Activated CD4-positive, alpha-beta T cell treated with anti-CD3 and anti-CD28 coated beads, Interleukin-2, Interleukin-4, amounts not matched to agents 100 ng/mL and 50 ng/mL, durations not matched to agents 16 hours and 8 hours (primary cell): ENCODE data around the gene MINDY4.

Experiments
- DNase-seq: peaks from one replicate; pipeline ENCODE4 v3.0.0-alpha.2; 2020; ENCODE audit warnings: low spot score

The MINDY4 gene

GRCh38 chr7:30853576-30853975 is 82.4 kb downstream of the MINDY4 start:
- DNase-seq: no peak

DNA sequence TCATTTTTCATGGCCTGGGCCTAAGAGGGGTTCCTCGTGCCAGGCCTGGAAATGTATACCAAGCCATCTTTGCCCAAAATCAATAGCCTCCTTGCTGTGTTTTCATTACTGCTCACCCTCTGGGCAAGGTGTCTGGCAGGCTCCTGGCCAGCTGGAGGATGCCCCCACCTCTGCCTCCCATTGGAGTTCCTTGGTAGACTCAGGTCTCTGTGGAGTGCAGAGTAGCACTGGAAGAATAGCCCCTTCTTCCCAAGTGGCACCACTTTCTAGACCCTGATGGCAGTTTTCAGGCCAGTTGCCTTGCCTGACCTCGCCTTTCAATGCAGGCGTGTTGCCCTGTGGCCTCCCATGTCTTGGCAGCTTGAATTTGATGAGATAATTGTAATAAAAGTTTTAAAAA is 84.7 kb downstream of the MINDY4 start:
- no peak for DNase-seq

DNA sequence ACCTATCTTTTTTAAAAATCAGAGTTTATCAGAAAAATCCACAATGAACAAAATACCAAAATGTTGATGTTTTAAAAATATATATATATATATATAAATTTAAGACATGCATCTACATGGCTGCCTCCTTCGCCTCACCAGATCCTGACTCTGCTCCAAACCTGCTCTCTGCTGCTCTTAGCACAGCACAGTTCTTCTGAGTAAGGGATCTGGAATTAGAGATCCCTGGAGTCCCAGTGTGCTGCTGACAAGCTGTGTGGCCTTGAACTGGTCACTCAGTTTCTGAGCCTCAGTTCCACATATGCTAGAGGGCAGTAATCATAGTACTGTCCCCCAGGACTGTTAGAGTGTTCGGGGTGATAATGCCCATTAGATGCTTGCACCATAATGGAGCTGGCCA is 87.4 kb downstream of the MINDY4 start:
- DNase-seq: no peak

DNA sequence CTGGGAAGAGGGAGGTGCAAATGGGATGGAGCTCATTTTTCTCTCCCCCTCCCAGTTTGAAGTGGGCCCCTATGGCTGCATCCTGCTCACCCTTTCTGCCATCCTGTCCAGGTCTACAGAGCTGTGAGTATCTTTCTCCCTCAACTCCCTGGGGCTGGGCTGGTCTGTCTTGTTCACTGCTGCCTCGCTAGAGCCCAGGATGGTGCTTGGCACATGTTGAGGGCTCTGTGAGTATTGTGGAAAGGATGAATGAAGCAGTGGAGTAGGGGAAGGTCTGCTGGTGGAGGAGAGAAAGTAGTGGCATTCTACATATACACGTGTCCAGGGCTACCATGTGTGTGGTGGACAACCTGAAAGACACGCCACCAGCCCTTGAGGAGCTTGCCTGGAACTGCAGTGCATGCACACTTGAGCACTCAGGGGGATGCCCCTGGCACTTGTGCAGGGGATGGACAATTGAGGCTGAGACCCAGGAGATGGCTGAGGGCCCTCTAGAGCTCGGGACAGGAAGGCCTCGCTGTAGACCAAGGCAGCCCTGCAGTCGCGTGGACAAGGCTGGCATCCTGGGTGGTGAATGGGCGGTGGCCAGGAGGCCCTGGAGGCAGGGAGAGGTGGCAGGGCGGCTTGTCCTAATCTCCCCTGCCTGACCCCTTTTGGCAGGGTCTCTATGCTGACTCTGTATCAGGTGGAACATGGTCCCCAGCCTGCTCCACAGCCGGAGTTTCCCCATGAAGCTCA is 88.2 kb downstream of the MINDY4 start:
- DNase-seq: no peak

- no peak for DNase-seq
Measured at GRCh38 chr7:30859940-30860496, 88.8 kb downstream of the MINDY4 start.

DNA sequence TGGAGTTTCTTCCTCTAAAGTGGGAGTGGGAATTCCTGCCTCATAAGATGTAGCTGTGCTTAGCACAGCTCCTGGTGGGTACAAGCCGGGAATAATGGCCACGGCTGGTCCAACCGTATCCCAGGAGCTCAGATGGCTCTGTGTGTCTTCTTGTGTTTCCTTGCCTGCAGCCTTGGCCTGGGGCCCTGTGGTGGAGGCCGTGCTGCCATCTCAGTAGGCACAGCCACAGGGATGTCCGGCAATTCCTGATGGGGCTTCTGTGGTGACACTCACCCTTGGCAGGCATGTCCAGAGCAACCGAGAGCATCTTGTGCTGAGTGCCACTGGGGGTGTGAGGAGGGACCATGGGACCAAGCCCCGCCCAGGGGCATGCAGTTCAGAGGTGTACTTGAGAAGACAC is 90.4 kb downstream of the MINDY4 start:
- DNase-seq: no peak

- DNase-seq: no peak
Measured at GRCh38 chr7:30862995-30863705, 91.9 kb downstream of the MINDY4 start.

DNA sequence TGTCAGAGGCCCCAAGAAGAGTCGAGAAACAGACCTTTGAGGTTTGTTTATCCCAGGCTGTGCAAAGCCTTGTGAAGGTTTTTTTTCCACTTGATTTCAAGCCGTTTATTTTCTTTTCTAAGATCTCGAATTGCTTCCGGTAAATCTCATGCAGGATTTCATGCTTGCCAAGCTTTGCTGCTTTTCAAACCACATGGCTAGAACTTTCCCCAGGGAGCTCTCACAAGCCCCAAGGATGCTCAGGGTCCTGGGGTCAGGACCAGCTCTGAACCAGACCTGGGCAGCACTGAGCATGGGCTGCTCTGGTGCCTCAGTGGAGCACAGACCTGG is 92.5 kb downstream of the MINDY4 start:
- DNase-seq: no peak

DNA sequence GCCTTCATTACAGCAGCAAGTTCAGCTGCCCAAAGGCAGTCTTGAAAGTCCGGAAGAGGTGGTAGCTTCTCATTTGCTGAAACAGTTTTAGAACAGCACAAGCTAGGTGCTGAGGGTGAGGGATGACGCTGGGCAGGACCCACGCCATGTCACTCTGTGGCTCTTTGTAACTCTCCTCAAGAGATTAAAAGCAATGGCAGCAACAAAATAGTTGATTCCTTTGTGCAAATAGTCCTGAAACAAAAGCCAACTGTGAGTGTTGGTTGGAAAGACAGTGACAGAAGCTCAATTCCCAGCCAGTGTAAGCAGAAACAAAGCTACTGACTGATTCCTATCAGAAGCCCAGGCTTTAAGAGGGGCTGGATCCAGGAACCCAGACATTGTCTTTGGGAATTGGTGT is 92.9 kb downstream of the MINDY4 start:
- no peak for DNase-seq

GRCh38 chr7:30865076-30865475 is 93.9 kb downstream of the MINDY4 start:
- DNase-seq: no peak

- no peak for DNase-seq
Measured at GRCh38 chr7:30865821-30866220, 94.6 kb downstream of the MINDY4 start.

DNA sequence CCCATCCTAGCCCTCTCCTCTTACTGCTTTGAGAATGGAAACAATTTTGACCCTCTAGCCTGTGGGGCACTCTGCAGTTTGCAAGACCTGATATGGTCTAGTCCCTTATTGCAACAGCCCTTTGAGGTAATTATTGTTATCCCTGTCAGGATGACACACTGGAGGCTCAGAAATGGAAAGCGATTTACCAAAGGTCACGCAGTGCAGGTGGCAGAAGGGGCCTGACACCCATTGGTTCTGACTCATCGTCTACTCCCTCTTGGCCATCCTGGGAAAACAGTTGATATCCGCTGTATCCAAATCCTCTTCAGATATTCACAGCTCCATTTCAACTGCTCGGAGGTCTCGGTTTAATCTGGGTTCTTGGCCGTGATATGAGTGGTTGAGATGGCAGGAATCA is 95.7 kb downstream of the MINDY4 start:
- no peak for DNase-seq

DNA sequence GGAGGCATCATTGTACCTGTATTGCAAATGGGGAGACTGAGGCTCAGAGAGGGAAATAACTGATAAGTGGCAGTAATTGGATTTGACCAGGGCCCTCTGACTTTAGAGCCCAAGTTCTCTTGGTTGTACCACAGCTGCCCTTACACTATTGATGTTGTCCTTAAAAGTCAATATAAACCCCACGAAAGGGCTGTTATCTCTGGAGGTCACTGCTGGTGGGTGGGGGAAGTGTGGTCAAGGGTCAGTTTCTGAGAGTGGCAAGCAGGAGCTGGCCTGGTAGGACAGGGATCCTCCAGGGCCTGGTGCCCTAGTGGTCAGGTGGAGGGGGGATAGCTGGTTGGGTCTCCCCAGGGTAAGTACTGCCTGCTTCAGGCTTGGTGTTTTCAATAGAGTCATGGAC is 96.3 kb downstream of the MINDY4 start:
- DNase-seq: no peak

DNA sequence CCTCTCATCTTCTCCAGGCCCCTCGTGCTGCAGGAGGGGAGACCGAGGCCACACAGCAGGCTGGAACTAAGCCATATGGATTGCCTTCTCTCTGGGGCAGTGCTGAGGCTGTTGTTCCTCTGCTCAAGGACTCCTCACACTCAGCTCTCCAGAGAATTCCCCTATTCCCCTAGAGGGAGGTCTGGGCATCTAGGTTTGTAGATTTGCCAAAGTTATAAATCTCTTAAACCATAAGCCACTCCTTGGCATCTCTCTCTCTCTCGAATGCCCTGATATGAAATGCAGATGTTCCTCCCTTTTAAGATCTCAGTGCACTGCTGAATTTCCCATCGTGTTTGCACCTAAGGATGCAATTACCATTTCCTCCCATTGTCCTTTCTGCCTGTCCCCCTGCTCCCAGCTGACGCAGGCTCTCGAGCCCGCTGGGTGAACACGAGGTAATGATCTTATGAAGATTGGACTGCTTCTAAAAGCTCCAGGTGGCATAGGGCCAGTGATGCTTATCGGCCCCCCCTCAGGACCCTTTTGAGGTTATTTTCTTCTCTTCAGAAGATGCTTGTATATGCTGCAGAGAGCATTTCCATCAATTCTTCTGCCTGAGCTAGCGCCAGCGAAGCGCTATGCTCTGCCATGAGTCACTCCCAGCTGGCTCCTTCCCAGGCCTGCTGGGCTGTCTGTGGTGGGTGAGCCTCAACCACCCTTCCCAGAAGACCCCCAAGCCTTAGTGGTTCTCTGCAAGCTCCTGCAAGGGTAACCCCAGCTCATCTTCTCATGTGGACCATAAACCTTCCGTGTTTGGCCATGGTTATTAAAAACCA is 98.8 kb downstream of the MINDY4 start:
- no peak for DNase-seq

DNA sequence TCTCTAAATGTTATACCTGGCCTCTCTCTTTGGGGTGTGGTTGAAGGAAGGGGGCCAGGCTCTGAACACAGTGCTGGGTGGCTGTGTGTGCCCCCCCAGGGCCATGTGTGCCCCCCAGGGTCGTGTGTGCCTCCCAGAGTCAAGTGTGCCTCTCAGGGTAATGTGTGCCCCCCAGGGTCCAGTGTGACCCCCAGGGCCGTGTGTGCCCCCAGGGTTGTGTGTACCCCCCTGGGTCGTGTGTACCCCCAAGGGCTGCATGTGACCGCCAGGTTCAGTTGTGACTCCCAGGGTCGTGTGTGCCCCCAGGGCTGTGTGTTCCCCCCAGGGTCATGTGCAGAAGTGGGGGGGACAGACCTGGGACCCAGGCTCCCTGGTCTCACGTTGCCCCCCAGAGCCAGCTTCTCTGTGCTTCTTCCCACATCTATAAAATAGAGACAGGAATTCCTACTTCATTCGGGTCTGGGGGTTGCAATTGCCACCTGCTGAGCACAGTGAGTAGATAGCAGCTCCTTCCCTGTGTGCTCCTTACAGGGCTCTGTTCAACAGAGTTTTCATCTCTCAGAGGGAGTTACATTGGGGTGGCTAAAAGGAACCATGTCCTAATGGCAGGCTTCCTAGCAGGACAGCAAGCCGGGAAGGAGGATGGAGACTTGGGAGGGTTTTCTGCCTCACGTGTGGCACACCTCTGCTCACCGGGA is 99.8 kb downstream of the MINDY4 start:
- no peak for DNase-seq

- no peak for DNase-seq
Measured at GRCh38 chr7:30871655-30872054, 100.4 kb downstream of the MINDY4 start.

- DNase-seq: no peak
Measured at GRCh38 chr7:30873207-30873606, 102.0 kb downstream of the MINDY4 start.

DNA sequence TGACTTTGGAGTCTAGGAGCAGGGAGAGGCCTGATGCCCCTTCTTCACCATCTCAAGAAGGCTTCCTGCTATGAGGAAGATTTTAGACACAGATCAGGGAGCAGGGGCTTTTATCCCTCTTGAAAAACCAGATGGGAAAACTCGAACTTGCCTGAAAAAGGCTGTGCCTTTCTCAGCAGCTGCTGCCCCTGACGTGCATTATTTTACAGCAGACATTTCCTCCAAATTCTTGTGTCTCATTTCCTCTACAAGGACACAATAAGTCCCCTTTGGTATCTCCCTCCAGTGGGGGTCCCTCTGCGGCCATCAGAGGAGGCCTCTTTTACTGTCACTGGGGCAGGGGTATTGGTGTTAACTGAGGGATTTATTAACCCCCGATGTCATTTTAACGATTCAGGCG is 102.4 kb downstream of the MINDY4 start:
- no peak for DNase-seq

DNA sequence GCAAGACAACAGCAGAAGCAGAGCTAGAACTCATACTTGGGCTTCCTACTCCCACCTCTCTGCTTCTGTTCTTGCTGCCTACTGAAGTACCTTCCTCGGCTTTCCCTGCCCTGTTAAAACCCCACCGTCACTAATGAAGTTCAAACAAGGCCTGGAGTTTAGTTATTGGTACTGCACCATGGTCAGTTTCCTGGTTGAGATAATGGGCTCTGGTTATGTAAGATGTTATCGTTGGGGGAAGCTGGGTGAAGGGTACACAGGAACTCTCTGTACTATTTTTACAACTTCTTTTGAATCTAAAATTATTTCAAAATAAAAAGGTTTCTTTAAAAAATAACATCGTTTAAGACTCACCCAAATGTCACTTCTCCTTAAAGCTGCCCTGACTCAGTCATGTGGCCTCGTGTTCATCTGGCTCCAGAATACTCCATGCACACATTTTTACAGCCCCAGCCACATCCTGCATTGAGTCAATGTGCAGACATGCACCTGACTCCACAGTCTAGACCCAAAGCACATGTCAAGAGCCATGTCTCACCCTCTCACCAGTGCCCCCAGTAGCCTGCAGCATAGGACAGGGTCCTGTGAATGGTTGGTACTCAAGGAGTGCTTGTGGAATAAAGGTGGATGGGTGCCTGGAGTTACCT is 103.6 kb downstream of the MINDY4 start:
- no peak for DNase-seq

- DNase-seq: no peak
Measured at GRCh38 chr7:30877015-30877769, 106.0 kb downstream of the MINDY4 start.

DNA sequence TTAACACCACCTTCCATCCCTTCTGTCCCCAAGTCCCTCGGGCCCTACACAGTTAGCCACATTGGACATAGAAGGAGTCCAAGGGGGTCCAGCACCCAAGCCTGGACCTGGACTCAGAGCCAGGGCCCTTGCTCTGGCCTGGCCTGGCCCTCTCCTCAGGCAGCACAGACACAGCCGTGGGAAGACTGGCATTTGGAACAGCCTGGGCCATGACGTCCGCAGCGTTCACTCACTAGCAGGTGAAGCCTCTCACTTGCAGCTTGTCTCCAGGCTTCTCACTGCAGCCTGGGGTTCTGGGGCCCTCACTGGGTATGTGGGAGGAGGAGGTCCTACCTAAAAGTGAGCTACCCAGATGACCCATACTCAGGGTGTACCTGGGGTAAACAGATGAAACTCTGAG is 106.8 kb downstream of the MINDY4 start:
- DNase-seq: no peak
